Mucosa of stomach (tissue), 1 donor: ENCODE results near the gene FRS3.

Experiments
- H3K27me3 ChIP-seq: one replicate; pipeline ENCODE4 v1.7.0; 2013; ENCODE audit warnings: mild to moderate bottlenecking, low read length; ENCODE audit not compliant: control insufficient read depth, insufficient read depth
- H3K36me3 ChIP-seq: one replicate; pipeline ENCODE4 v1.7.0; 2013; ENCODE audit warnings: low read length; ENCODE audit not compliant: control insufficient read depth, insufficient read depth
- H3K4me1 ChIP-seq: one replicate; pipeline ENCODE4 v1.7.0; 2013; ENCODE audit warnings: mild to moderate bottlenecking, low read length; ENCODE audit not compliant: control insufficient read depth, insufficient read depth
- H3K4me3 ChIP-seq: one replicate; pipeline ENCODE4 v1.7.0; 2013; ENCODE audit warnings: low read length
- H3K9ac ChIP-seq: one replicate; pipeline ENCODE4 v1.7.0; 2013; ENCODE audit warnings: mild to moderate bottlenecking, low read length, moderate library complexity
- H3K9me3 ChIP-seq: one replicate; pipeline ENCODE4 v1.7.0; 2013; ENCODE audit warnings: mild to moderate bottlenecking, low read length, moderate library complexity; ENCODE audit not compliant: control insufficient read depth
- donor health status: Pancreatic carcinoma.

FRS3 gene

DNA sequence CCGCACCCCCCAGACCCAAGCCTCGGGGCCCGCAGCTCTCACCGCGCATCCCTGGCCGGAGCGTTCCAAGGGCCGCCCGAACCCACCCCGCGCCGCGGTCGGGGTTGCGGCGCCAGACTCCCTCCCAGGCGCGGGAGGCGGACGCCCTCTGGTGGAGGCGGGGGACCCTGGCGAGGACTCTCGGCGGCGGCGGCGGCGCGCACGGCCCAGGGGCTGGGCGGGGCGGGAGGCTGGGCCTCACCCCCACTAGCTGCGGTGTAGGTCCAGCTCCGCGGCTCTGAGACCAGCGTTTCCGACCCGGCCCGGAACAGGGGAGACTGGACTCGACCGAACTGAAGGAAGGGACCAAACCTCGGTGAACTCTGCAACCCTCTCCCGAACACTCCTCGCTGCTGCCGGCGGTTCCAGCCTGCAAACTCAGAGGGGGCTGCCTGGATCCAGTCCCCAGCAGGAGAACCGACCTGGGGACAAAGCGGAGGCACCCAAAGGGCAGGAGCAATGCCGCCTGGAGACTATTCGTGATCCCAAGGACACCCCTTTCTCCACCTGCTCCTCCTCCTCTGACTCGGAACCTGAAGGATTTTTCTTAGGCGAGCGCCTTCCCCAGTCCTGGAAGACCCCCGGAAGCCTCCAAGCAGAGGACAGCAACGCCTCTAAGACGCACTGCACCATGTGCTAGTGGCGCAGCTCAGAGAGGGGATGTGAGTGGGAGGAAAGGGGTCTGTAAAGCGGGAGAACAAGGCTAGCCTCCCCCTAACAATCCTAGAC is 6.9 kb upstream of the FRS3 start:
- no peaks in the 10 kb centered on the region for H3K9me3 ChIP-seq
- H3K4me1 ChIP-seq: peaks cover 39% of the 10 kb centered on the region
- H3K27me3 ChIP-seq: no peaks in the 10 kb centered on the region
- H3K36me3 ChIP-seq: peaks cover 6% of the 10 kb centered on the region
- H3K4me3 ChIP-seq: peak overlapping the region; percentile 95
- peak overlapping the region; percentile 95 for H3K9ac ChIP-seq

DNA sequence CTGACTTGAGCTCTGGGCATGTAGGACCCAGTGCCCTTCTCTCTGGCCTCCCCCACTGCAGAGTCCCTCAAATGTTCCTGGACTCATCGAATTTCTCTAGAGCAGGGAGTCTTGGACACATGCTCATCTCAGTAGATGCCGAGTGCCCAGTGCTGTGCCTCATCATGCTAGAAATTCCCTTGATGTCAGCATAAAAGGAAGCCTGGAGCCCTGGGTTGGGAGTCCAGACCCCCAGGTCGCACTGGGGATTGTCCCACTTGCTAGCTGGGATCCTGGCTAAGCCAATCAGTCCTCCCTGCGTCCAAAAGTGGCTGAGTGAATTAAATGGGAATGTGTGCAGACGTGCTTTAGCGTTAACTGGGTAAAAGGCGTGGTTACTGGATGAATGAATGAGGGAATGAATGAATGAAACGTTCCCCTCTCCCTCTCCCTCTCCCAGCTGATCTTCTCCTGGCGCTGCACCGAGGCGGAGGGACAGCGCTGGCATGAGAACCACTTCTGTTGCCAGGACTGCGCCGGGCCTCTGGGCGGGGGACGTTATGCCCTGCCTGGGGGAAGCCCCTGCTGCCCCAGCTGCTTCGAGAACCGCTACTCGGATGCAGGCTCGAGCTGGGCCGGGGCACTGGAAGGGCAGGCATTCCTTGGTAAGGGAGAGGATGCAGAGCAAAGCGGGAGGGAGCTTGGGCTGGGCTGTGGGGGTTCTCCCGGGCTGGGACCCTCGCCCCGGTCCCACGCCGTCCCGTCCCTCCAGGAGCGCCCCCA is 6.2 kb upstream of the FRS3 start:
- Histone ChIP-seq H3K4me1 (peaks cover 47% of the 10 kb centered on the region), H3K27me3 (no peaks in the 10 kb centered on the region), H3K9me3 (no peaks in the 10 kb centered on the region), H3K9ac (peak overlapping the region; percentile 2), H3K4me3 (peak overlapping the region; percentile 23), H3K36me3 (peaks cover 6% of the 10 kb centered on the region)

DNA sequence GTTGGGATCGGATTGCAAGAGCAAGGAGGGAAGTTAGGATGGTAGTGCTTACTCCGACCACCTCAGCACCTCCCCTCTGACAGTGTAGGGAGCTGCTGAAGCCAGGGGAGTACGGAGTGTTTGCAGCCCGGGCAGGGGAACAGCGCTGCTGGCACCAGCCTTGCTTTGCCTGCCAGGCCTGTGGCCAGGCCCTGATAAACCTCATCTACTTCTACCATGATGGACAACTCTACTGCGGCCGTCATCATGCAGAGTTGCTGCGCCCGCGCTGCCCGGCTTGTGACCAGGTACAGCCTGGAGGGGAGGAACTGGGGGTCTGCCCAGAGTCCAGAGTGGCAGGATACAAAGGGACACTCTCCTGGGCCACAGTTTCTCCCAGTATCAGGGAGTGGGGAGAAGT is 5.6 kb upstream of the FRS3 start:
- Histone ChIP-seq H3K4me1 (peaks cover 48% of the 10 kb centered on the region), H3K9ac (peak overlapping the region; percentile 2)

DNA sequence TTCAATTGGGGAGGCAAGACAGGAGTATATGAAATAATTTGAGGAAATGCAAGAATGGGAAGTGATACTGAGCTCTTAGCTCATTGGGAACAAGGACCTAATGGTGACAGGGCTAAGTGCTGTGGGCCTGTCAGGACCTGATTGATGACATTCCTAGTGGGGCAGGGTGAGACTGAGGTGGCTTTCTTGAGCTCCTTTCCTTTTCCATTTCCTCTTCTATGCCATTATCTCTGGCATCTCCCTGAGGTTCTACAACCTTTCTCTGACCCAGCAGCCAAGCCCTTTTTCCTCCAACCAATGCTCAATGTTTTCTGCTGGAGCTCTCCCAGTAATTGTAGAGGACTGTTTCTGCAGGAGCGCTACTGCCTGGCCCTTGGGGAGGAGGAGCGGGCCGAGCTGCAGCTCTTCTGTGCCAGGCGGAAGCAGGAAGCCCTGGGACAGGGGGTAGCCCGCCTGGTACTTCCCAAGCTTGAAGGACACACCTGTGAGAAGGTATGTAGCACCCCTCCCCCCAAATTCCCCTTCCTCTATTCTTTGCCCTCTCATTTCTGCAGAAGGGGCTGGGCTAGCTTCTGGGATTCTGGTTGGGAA is 5.0 kb upstream of the FRS3 start:
- Histone ChIP-seq H3K4me3 (no peak overlapping the region), H3K9ac (peak overlapping the region; percentile 12), H3K9me3 (no peaks in the 10 kb centered on the region), H3K27me3 (no peaks in the 10 kb centered on the region), H3K4me1 (peaks cover 48% of the 10 kb centered on the region), H3K36me3 (peaks cover 6% of the 10 kb centered on the region)

More for the DNA sequence above, 5.6 kb upstream of the FRS3 start:
- H3K36me3 ChIP-seq: peaks cover 6% of the 10 kb centered on the region
- H3K27me3 ChIP-seq: no peaks in the 10 kb centered on the region
- H3K4me3 ChIP-seq: no peak overlapping the region
- no peaks in the 10 kb centered on the region for H3K9me3 ChIP-seq

DNA sequence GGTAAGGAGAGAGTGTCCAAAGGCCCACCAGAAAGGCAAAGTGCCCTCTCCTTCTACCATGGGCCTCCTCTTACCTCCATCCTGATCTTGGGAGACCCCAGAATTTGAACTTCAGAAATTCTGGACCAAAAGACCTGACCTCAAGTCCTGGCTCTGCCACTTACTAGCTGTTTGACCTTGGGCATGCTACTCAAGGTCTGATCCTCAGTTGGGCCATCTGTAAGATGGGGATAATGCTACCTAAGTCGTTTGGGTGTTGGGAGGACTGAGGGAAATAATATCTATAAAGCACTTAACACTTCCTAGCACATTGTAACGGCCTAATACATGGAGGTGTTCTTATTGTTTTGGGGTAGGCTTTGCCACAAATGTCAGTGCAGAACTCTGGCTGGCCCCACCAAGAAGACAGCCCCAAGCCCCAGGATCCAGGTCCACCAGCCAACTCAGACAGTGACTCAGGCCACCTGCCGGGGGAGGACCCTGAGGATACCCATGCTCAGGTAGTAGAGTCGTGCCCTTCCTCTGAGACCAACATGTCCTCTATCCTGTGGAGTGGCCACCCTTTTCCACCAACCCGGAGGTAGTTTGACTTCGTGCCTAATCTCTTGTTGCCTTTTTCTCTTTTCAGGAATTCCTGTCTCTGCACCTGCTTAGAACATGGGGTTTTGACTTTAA is 3.5 kb upstream of the FRS3 start:
- Histone ChIP-seq H3K4me3 (no peak overlapping the region), H3K36me3 (no peaks in the 10 kb centered on the region), H3K9ac (no peak overlapping the region), H3K4me1 (peaks cover 57% of the 10 kb centered on the region), H3K9me3 (no peaks in the 10 kb centered on the region), H3K27me3 (no peaks in the 10 kb centered on the region)

DNA sequence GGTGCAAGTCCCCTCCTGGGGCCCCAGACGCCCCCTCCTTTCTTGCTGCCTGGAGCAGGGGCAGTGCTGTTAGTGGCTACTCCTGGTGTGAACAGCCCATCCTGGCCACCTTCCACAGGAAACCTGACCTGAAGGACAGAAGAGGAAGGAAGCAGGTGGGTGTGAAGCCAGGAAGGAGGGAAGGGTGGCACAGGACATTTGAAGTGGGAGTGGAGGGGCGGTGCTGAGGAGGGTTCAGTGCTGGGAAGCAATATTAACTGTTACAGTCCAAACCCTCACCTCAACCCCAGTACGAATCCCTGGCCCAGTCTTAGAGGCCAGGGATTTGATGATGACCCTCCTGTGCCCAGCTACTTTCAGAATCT is 1.6 kb upstream of the FRS3 start:
- no peaks in the 10 kb centered on the region for H3K27me3 ChIP-seq
- peaks cover 57% of the 10 kb centered on the region for H3K4me1 ChIP-seq
- peak overlapping the region; percentile 73 for H3K4me3 ChIP-seq
- H3K36me3 ChIP-seq: no peaks in the 10 kb centered on the region
- no peaks in the 10 kb centered on the region for H3K9me3 ChIP-seq
- H3K9ac ChIP-seq: peak overlapping the region; percentile 60

DNA sequence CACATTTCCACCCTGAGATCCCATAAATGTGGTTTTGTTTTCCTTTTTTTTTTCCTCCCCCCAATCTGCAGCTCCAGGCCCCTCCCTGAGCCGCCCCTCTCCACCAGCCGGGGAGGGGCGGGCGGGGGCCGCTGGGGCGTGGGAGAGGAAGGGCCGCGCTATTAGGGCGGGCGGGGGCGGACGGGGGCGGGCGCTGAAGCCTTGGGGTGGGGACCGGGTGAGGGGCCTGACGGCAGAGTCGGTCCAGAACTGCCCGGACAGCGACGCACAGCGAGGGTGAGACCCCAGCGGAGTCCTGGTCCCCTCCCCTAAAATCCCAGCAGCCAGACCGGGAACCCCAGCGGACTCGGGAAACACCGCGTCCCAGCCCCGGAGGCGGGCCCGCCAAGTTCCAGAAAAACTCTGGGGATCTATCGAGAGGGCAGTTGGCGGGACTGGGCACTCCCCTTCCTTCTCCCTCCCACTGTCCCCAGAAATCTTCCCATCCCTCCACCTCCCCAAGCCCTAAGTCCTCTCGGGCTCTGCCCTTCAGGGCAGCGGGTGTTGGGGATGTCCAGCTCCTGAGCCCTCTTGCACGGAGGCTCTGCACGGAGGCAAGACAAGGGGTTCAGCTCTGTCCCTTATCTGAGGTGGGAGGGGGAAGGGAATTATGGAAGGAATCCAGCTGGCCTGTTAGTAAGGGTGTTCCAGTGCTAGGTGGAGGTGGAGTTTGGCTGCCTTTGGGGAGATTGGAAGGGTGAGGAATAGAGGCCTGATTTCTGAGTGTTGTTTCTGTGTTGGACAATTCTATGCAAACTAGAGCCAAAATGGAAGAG is 1.1 kb upstream of the FRS3 start, which contains the start of gene PRICKLE4:
Gene PRICKLE4, plus strand, starts transcription at position 232 of the 815 bp plus-strand sequence. CDS start 2,692 bp downstream, outside the sequence.
- no peaks in the 10 kb centered on the region for H3K36me3 ChIP-seq
- H3K9ac ChIP-seq: peak within 1 kb of the TSS; percentile 73
- no peaks in the 10 kb centered on the region for H3K27me3 ChIP-seq
- H3K9me3 ChIP-seq: no peaks in the 10 kb centered on the region
- H3K4me3 ChIP-seq: peak within 1 kb of the TSS; percentile 73
- H3K4me1 ChIP-seq: peaks cover 55% of the 10 kb centered on the region

DNA sequence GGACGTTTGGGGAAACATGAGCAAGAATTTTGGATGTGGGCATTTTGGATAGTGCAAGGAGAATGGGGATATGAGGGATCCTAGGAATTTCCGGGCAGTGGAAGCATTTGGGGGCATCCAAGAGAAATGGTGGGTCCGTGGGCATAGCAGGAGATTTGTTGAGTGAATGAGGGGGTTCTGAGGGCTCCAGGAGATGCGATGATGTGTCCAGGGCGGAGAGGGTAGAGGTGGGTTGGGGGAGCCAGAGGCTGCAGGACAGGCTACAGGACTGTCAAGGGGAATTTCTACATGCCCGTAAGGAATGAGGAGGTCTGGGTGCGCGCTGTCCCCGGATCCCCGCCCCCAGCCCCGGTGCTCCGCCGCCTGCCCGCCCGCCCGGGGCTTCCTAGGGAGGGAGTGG is 364 bp downstream of the FRS3 start:
- peak overlapping the region; percentile 55 for H3K9ac ChIP-seq
- no peaks in the 10 kb centered on the region for H3K27me3 ChIP-seq
- peak overlapping the region; percentile 37 for H3K4me3 ChIP-seq
- H3K36me3 ChIP-seq: peaks cover 8% of the 10 kb centered on the region
- H3K9me3 ChIP-seq: no peaks in the 10 kb centered on the region
- peaks cover 50% of the 10 kb centered on the region for H3K4me1 ChIP-seq

DNA sequence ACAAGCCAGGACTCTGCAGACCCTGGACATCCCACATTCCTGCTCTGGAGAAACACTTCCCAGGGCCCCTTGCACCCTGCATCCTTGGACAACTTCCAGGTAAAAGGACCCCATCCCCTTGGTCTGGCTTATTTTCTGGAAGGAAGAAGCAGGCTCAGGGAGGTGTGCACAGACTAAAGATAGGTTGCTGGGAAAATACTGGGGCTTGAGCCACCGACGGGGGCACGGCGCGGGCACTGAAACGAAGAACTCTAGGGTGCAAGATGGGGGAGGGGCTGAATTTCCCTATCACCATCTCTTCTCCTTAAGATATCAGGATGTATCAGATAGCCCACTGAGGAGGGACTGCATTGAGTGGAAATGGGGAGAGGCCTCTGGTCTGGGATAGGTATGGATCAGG is 805 bp downstream of the FRS3 start:
- Histone ChIP-seq H3K4me1 (peaks cover 45% of the 10 kb centered on the region), H3K9me3 (no peaks in the 10 kb centered on the region), H3K36me3 (peaks cover 8% of the 10 kb centered on the region), H3K9ac (peak overlapping the region; percentile 55), H3K4me3 (peak overlapping the region; percentile 37), H3K27me3 (no peaks in the 10 kb centered on the region)

DNA sequence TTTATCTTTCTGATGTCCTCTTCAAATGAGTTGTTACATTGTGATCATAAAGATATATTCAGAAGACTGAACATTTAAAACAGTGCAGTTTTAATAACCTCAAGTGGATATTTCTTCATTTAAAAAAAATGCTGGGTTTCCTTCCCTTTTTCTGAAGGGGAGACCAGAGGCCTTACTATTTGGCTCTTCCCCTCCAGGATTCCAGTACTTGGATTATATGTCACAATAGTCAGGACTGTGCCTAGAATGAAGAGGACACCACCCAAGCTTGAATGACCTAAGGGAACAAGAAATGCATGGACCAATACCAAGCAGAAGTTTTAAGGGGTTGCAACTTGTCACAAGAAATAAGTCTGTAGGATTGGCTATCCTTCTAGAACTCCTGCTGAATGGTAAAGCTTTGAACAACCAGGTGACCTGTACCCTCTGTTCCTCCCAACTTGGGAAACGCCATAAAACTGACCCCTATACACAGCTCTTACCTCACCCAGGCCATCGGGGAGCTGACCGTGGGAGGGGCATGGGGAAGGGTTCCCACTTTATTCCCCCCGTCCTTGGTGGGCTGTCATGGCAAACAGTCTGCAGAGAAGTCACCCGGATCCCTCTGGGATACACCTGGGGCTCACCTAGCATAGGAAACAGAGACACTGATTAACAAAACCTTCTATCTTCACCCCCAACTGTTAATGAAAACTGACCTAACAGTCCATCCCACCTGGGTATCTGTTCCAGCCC is 2.0 kb downstream of the FRS3 start:
- Histone ChIP-seq H3K36me3 (peaks cover 8% of the 10 kb centered on the region), H3K9me3 (no peaks in the 10 kb centered on the region), H3K9ac (no peak overlapping the region), H3K4me3 (no peak overlapping the region), H3K27me3 (no peaks in the 10 kb centered on the region), H3K4me1 (peaks cover 35% of the 10 kb centered on the region)
